H1 (cell line): ENCODE data around the gene SORCS3. TPM values are rescaled to one million over a fixed set of nuclear protein-coding genes. Genes with fewer than 3 reads are reported as not detected.

Experiments used
- CTCF ChIA-PET: fragments of 300-600 bp; sonication (Branson Sonifier 250); formaldehyde crosslinking; loops from one replicate; lab custom pipeline; 2021; ENCODE audit not compliant: partially characterized antibody; lab: Charles Lee
- POLR2A ChIA-PET: fragments of 300-600 bp; sonication (Branson Sonifier 250); formaldehyde crosslinking; loops from one replicate; lab custom pipeline; 2021; ENCODE audit warnings: inconsistent platforms; ENCODE audit not compliant: partially characterized antibody; lab: Charles Lee
- DNase-seq, 2 experiments: peaks; one replicate each; pipeline versions ENCODE4 v3.0.0 to v3.0.0-alpha.2; 2010 to 2022; ENCODE audit warnings: low spot score in 2 of 2, low read depth in 1 of 2, mixed read lengths in 1 of 2
- FAIRE-seq: peaks from 2 replicates; lab custom pipeline; 2011; peaks lifted over from hg19 to GRCh38; lab: Jason Lieb, UNC
- H2AFZ ChIP-seq: 2 replicates; pipeline ENCODE4 v1.8.1; 2012; ENCODE audit warnings: low read length, inconsistent platforms
- H2AK5ac ChIP-seq: 2 replicates; pipeline ENCODE4 v1.6.1; 2013; ENCODE audit warnings: low read depth, low read length
- H2BK120ac ChIP-seq: replicated peaks from 2 replicates; pipeline ENCODE3; 2013; ENCODE audit warnings: low read depth, low read length, inconsistent platforms
- H2BK12ac ChIP-seq: 2 replicates; pipeline ENCODE4 v1.6.1; 2013; ENCODE audit warnings: low read depth, low read length
- H2BK15ac ChIP-seq: 2 replicates; pipeline ENCODE4 v1.6.1; 2013; ENCODE audit warnings: low read length
- H2BK20ac ChIP-seq: 2 replicates; pipeline ENCODE4 v1.6.1; 2013; ENCODE audit warnings: low read length
- H2BK5ac ChIP-seq: 2 replicates; pipeline ENCODE4 v1.6.1; 2013; ENCODE audit warnings: low read depth, low read length
- H3K14ac ChIP-seq: 2 replicates; pipeline ENCODE4 v1.6.1; 2013; ENCODE audit warnings: inconsistent platforms; ENCODE audit not compliant: insufficient read length
- H3K18ac ChIP-seq: 2 replicates; pipeline ENCODE4 v1.6.1; 2013; ENCODE audit warnings: low read length; ENCODE audit errors: extremely low read depth
- H3K23ac ChIP-seq: 2 replicates; pipeline ENCODE4 v1.6.1; 2013; ENCODE audit warnings: inconsistent platforms; ENCODE audit not compliant: insufficient read length
- H3K23me2 ChIP-seq: 2 replicates; pipeline ENCODE4 v1.6.1; 2013; ENCODE audit warnings: low read depth, low read length
- H3K27ac ChIP-seq: 2 replicates; pipeline ENCODE4 v1.6.1; 2011; ENCODE audit warnings: low read depth, low read length, inconsistent platforms
- H3K27me3 ChIP-seq, 4 experiments: replicated peaks in 1 of 4; 1 replicate in 1 of 4; 2 replicates in 3 of 4; pipeline versions ENCODE4 v1.6.1 to v1.8.1; 2011 to 2013; ENCODE audit warnings: low read length in 3 of 4, mild to moderate bottlenecking in 3 of 4, inconsistent platforms in 2 of 4, mixed read lengths in 2 of 4, moderate library complexity in 1 of 4; ENCODE audit not compliant: control insufficient read depth in 3 of 4, insufficient read depth in 3 of 4; ENCODE audit errors: extremely low read depth in 1 of 4
- H3K36me3 ChIP-seq, 4 experiments: 2 replicates each; pipeline versions ENCODE4 v1.6.1 to v1.8.1; 2011 to 2013; ENCODE audit warnings: mild to moderate bottlenecking in 4 of 4, low read length in 3 of 4, moderate library complexity in 2 of 4, control low read depth in 1 of 4, inconsistent platforms in 1 of 4; ENCODE audit not compliant: insufficient read depth in 4 of 4, control insufficient read depth in 2 of 4
- H3K4ac ChIP-seq: replicated peaks from 2 replicates; pipeline ENCODE3; 2013; ENCODE audit warnings: low read length, low read depth, mixed read lengths, inconsistent platforms; ENCODE audit not compliant: insufficient read length
- H3K4me1 ChIP-seq, 4 experiments: replicated peaks in 1 of 4; 1 replicate in 1 of 4; 2 replicates in 3 of 4; pipeline versions ENCODE4 v1.6.1 to v1.8.1; 2011 to 2013; ENCODE audit warnings: low read length in 3 of 4, inconsistent platforms in 2 of 4, mixed read lengths in 1 of 4; ENCODE audit not compliant: insufficient read depth in 4 of 4, control insufficient read depth in 3 of 4
- H3K4me2 ChIP-seq, 2 experiments: 2 replicates each; pipeline versions ENCODE4 v1.6.1 to v1.8.1; 2011 to 2013; ENCODE audit warnings: low read depth in 2 of 2, low read length in 2 of 2, control low read depth in 1 of 2, inconsistent platforms in 1 of 2, mild to moderate bottlenecking in 1 of 2; ENCODE audit not compliant: insufficient read depth in 1 of 2
- H3K4me3 ChIP-seq, 4 experiments: fragments of 200-600, 300-600 bp in 1 of 4; sonication (generic), shearing (Covaris generic), sonication (Bioruptor Twin) in 1 of 4; 2 replicates each; pipeline versions ENCODE4 v1.5.1 to v1.8.1; 2011 to 2016; ENCODE audit warnings: low read length in 4 of 4, low read depth in 3 of 4, control low read depth in 2 of 4, inconsistent platforms in 2 of 4, mild to moderate bottlenecking in 2 of 4, mixed read lengths in 1 of 4, moderate library complexity in 1 of 4; ENCODE audit not compliant: insufficient read depth in 2 of 4; ENCODE audit errors: extremely low read depth in 1 of 4
- H3K56ac ChIP-seq: replicated peaks from 2 replicates; pipeline ENCODE3; 2013; ENCODE audit warnings: low read depth, mild to moderate bottlenecking, mixed read lengths, low read length, inconsistent platforms; ENCODE audit not compliant: insufficient read length
- H3K79me1 ChIP-seq: 2 replicates; pipeline ENCODE4 v1.6.1; 2013; ENCODE audit warnings: low read depth, low read length, control low read depth
- H3K79me2 ChIP-seq, 2 experiments: 2 replicates each; pipeline versions ENCODE4 v1.6.1 to v1.8.1; 2012 to 2013; ENCODE audit warnings: low read length in 2 of 2, mild to moderate bottlenecking in 2 of 2, inconsistent platforms in 1 of 2; ENCODE audit not compliant: insufficient read depth in 2 of 2, control insufficient read depth in 1 of 2
- H3K9ac ChIP-seq, 4 experiments: replicated peaks in 1 of 4; 1 replicate in 1 of 4; 2 replicates in 3 of 4; pipeline versions ENCODE4 v1.6.1 to v1.8.1; 2011 to 2013; ENCODE audit warnings: low read depth in 3 of 4, low read length in 3 of 4, control low read depth in 2 of 4, mild to moderate bottlenecking in 2 of 4, moderate library complexity in 2 of 4, inconsistent platforms in 1 of 4; ENCODE audit errors: extremely low read depth in 1 of 4
- H3K9me3 ChIP-seq, 2 experiments: 2 replicates each; pipeline versions ENCODE4 v1.6.1 to v1.8.1; 2012 to 2013; ENCODE audit warnings: mild to moderate bottlenecking in 2 of 2, moderate library complexity in 2 of 2, control low read depth in 1 of 2, inconsistent platforms in 1 of 2, low read depth in 1 of 2, low read length in 1 of 2, mixed read lengths in 1 of 2; ENCODE audit not compliant: insufficient read depth in 2 of 2
- H4K20me1 ChIP-seq, 2 experiments: replicated peaks in 1 of 2; 2 replicates each; pipeline versions ENCODE3 to v1.8.1; 2011 to 2013; ENCODE audit warnings: inconsistent platforms in 2 of 2, low read length in 2 of 2, mild to moderate bottlenecking in 1 of 2; ENCODE audit not compliant: insufficient read depth in 2 of 2, control insufficient read depth in 1 of 2
- H4K5ac ChIP-seq: 2 replicates; pipeline ENCODE4 v1.6.1; 2013; ENCODE audit warnings: low read length, low read depth, mixed read lengths, inconsistent platforms; ENCODE audit not compliant: insufficient read length
- H4K8ac ChIP-seq: 2 replicates; pipeline ENCODE4 v1.8.0; 2013; ENCODE audit warnings: mild to moderate bottlenecking, moderate library complexity, low read length, inconsistent platforms; ENCODE audit not compliant: insufficient read depth; ENCODE audit errors: extremely low read depth
- H4K91ac ChIP-seq: replicated peaks from 2 replicates; pipeline ENCODE3; 2013; ENCODE audit warnings: low read length, mixed read lengths, inconsistent platforms; ENCODE audit not compliant: insufficient read length
- CREB1 ChIP-seq: IDR thresholded peaks from 2 replicates; pipeline ENCODE4 v1.6.1; 2012; ENCODE audit warnings: inconsistent platforms
- CTCF ChIP-seq, 3 experiments: IDR thresholded peaks; 1 replicate in 2 of 3; 2 replicates in 1 of 3; pipeline versions ENCODE4 v1.5.1 to v1.6.1; 2011; ENCODE audit warnings: low read length in 3 of 3, mild to moderate bottlenecking in 3 of 3, inconsistent platforms in 2 of 3, low read depth in 1 of 3, moderate library complexity in 1 of 3; ENCODE audit not compliant: insufficient read depth in 1 of 3; ENCODE audit errors: control extremely low read depth in 1 of 3
- EGR1 ChIP-seq: IDR thresholded peaks from 2 replicates; pipeline ENCODE4 v1.6.1; 2011; ENCODE audit warnings: low read depth, low read length, borderline replicate concordance
- NANOG ChIP-seq: IDR thresholded peaks from 2 replicates; pipeline ENCODE4 v1.6.1; 2011; ENCODE audit warnings: low read length, low read depth, mild to moderate bottlenecking, inconsistent platforms; ENCODE audit not compliant: insufficient read depth, poor library complexity, severe bottlenecking
- SIX5 ChIP-seq: IDR thresholded peaks from 2 replicates; pipeline ENCODE4 v1.6.1; 2011; ENCODE audit warnings: mild to moderate bottlenecking, low read depth, low read length
- SP4 ChIP-seq: IDR thresholded peaks from 2 replicates; pipeline ENCODE4 v1.6.1; 2012; ENCODE audit warnings: low read length, inconsistent platforms
- SUZ12 ChIP-seq: fragments of 200-600 bp; sonication (generic); IDR thresholded peaks from 2 replicates; pipeline ENCODE4 v1.6.1; 2012; ENCODE audit warnings: mild to moderate bottlenecking, inconsistent platforms, low read length, moderate library complexity, mixed read lengths
- TBP ChIP-seq: IDR thresholded peaks from 2 replicates; pipeline ENCODE4 v1.6.1; 2011; ENCODE audit warnings: low read depth, low read length, improper control_type of control experiment
- WGBS, 2 experiments: shearing (Covaris generic) in 1 of 2; methylation state at CpG; one replicate each; pipeline versions ENCODE4 v1.1.6 to v1.1.7; 2013 to 2015; ENCODE audit warnings: low lambda C conversion rate in 2 of 2, mixed read lengths in 2 of 2, inconsistent platforms in 1 of 2, low coverage in 1 of 2, missing lambda C conversion rate in 1 of 2; ENCODE audit not compliant: insufficient replicate concordance in 2 of 2, insufficient coverage in 1 of 2, insufficient read length in 1 of 2; ENCODE audit errors: extremely low coverage in 1 of 2, missing lambda C conversion rate in 1 of 2; 5-methylcytosine and 5-hydroxymethylcytosine counted together
- polyA plus RNA-seq, 7 experiments: library from polyadenylated mRNA; depleted of rRNA in 3 of 7; stranded (reverse) in 5 of 7; unstranded in 2 of 7; fragments of >200 nt in 5 of 7; fragments of 200-250 nt in 2 of 7; gene quantifications; 1 replicate in 5 of 7; 2 replicates in 1 of 7; 4 replicates in 1 of 7; pipeline versions ENCODE4 v1.2.1 to v1.2.3, GENCODE V29; 2011 to 2013; ENCODE audit warnings: missing spikeins in 2 of 7, mixed read lengths in 2 of 7
- total RNA-seq: library from RNA; stranded (reverse); fragmentation: NEBNext Ultra II Directional; extraction: Animal tissue kit (Norgen Biotek cat#: 25700); gene quantifications from 2 replicates; pipeline ENCODE4 v1.2.1, GENCODE V29; 2021
- TF ChIP-seq, protein P1 (sequence below): IDR thresholded peaks from 2 replicates; pipeline ENCODE4 v1.6.1; 2012; ENCODE audit warnings: inconsistent platforms
- TF ChIP-seq, protein P2 (sequence below): IDR thresholded peaks from 2 replicates; pipeline ENCODE4 v1.6.1; 2011; ENCODE audit warnings: low read depth, mild to moderate bottlenecking, low read length; ENCODE audit not compliant: insufficient read depth

Gene SORCS3
- total and polyA plus RNA-seq, 2 of the 8 experiments (the other 6 are each of a cell fraction or from before 2014, with no cell fraction given), result 0.26 to 0.88 TPM

GRCh38 chr10:105266966-105267539 lies 626.0 kb downstream of the SORCS3 start:
- no peak overlapping the region for H4K8ac ChIP-seq
- H2AFZ ChIP-seq, result no peak overlapping the region
- H3K9me3 ChIP-seq, result no peaks in the 10 kb centered on the region
- no peak overlapping the region for H3K27ac ChIP-seq
- H3K36me3 ChIP-seq, result no peaks in the 10 kb centered on the region
- H3K79me1 ChIP-seq, result no peaks in the 10 kb centered on the region
- WGBS, 2 experiments, result 89% methylated on average over 7 of the region's 7 CpGs; no CpG with 5 or more reads in 1 of the 2 experiments
- H3K23ac ChIP-seq, result no peak overlapping the region
- H3K9ac ChIP-seq, result no peak overlapping the region
- CTCF ChIA-PET, result no interaction called here
- H2BK12ac ChIP-seq, result no peak overlapping the region
- H2BK120ac ChIP-seq, result no peak overlapping the region
- H4K91ac ChIP-seq, result no peak overlapping the region
- H2BK20ac ChIP-seq, result no peak overlapping the region
- H3K27me3 ChIP-seq, result no peaks in the 10 kb centered on the region
- POLR2A ChIA-PET, result no interaction called here
- no peak overlapping the region for H3K4me3 ChIP-seq
- H4K20me1 ChIP-seq, result no peaks in the 10 kb centered on the region
- peaks cover 0 to 4% (median 3%) of the 10 kb centered on the region in 4 experiments; a peak in 3 of 7 replicates for H3K4me1 ChIP-seq
- H3K23me2 ChIP-seq, result no peaks in the 10 kb centered on the region
- DNase-seq, result no peak
- no peak overlapping the region for H3K4ac ChIP-seq
- no peak overlapping the region for H3K14ac ChIP-seq
- no peak overlapping the region for H3K56ac ChIP-seq
- no peak overlapping the region for H4K5ac ChIP-seq
- no peak overlapping the region for H2BK15ac ChIP-seq
- no peaks in the 10 kb centered on the region for H3K79me2 ChIP-seq
- no peak overlapping the region for H2BK5ac ChIP-seq
- no peak overlapping the region for H3K4me2 ChIP-seq
- no peak overlapping the region for H2AK5ac ChIP-seq
- no peak for FAIRE-seq
- no peak overlapping the region for H3K18ac ChIP-seq
- no peak for TF ChIP-seq SIX5
- TF ChIP-seq TBP, result no peak
- TF ChIP-seq CREB1, result no peak
- no peak for TF ChIP-seq SP4
- TF ChIP-seq, protein P1, sequence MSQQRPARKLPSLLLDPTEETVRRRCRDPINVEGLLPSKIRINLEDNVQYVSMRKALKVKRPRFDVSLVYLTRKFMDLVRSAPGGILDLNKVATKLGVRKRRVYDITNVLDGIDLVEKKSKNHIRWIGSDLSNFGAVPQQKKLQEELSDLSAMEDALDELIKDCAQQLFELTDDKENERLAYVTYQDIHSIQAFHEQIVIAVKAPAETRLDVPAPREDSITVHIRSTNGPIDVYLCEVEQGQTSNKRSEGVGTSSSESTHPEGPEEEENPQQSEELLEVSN, result no peak
- no peak for TF ChIP-seq EGR1
- TF ChIP-seq NANOG, result no peak
- no peak for TF ChIP-seq CTCF (IDR thresholded peaks at IDR 0.05; ENCODE audit: control extremely low read depth in 1 of 3, insufficient read depth in 1 of 3, low read depth in 1 of 3, low read length in 3 of 3)
- TF ChIP-seq SUZ12, result no peak
- TF ChIP-seq, protein P2, sequence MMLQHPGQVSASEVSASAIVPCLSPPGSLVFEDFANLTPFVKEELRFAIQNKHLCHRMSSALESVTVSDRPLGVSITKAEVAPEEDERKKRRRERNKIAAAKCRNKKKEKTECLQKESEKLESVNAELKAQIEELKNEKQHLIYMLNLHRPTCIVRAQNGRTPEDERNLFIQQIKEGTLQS, result no peak
